HG03039 (cell line): Measurements from ENCODE around the gene DPYD.

Experiments
- ATAC-seq: cut with Tn5 transposase; IDR thresholded peaks from one replicate; pipeline ENCODE4 v1.9.1; 2021; ENCODE audit warnings: mild to moderate bottlenecking, moderate library complexity; ENCODE audit not compliant: unreplicated experiment

Gene DPYD

DNA sequence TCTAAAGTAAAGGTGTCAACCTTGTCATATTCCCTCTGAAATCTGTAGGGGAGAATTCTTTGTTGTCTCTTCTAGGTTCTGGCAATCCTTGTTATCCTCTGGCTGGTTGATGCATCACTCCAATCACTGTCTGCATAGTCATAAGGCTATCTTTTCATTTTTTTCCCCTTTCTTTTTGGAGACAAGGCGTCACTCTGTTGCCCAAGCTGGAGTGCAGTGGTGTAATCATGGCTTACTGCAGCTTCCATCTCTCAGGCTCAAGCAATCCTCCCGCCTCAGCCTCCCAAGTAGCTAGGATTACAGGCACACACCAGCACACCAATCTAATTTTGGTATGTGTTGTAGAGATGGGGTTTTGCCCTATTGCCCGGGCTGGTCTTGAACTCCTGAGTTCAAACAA is 12.9 kb downstream of the DPYD start:
- no peak for ATAC-seq

DNA sequence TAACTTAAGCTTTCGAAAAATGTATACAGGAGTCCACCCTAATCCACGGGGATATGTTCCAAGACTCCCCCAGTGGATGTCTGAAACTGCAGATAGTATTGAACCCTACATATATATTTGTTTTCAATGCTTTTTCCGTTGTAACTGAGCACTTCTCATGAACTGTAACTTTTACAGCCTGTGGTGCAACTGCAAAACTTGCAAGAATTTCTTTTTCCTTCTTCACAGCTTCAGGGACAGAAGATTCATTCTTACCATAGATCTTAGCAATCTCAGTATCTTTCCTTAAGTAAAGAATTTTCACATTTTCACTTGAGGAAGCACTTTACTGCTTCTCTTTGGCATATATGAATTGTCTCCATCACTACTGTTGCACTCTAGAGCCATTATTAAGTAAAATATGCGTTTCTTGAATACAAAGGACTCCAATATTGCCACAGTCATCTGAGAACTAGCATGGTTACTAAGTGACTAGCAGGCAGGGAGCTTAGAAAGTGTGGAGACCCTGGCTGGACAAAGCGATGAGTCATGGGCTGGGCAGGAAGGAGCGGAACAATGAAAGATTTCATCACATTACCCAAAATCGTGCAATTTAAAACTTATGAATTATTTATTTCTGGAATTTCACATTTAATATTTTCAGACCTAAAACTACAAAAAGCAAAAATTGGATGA is 14.1 kb downstream of the DPYD start:
- no peak for ATAC-seq

DNA sequence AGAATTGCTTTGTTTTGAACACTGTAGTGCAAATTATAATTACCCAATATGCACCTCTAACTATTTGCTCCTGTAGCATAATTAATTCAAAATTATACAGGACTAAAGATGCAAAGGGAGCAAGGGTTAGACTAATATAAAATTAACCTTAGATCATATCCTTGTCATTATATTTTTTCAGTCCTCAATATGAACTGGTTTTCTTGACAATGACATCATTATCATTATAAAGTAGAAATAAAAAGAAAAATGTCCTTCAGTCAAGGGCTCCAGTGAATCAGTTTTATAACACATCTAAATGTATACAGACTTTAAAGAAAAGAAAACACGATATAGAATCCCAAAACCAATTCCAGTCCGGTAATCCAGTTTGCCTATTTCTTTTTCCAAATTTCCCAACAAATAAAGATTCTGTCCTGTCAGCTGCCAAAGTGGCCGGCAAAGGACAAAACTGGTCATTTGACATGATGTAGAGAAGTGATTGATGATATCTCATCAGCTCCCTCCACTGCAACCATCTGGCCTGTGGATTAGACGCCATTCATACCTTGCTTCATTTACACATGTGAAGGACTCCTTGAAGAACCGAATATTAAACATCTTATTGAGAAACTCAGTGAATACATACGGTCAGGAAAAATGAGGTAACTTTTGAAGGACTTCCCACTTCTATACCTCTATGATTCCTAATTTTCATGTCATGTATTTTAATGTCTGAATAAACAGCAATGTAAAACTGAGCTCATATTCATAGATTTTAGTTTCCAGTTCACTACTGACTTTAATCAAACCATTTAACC is 15.5 kb downstream of the DPYD start:
- no peak for ATAC-seq

DNA sequence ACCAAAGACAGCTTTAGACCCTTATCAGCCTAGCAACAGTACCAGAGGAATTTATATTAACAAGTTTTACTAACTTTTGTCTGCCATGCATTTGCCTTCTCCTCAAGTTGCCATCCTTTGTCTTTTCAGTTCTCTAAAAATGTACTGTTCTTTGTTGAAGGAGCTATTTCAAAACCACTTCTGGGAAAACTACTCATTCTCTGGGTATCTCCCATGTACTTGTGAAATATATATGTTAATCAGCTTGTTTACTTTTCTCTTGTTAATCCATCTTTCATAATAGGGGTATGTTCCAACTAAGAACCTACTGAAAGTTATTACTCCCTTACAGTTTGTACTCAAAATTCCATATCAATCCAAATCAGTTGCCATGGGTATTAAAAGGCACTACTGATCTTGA is 16.3 kb downstream of the DPYD start:
- no peak for ATAC-seq

DNA sequence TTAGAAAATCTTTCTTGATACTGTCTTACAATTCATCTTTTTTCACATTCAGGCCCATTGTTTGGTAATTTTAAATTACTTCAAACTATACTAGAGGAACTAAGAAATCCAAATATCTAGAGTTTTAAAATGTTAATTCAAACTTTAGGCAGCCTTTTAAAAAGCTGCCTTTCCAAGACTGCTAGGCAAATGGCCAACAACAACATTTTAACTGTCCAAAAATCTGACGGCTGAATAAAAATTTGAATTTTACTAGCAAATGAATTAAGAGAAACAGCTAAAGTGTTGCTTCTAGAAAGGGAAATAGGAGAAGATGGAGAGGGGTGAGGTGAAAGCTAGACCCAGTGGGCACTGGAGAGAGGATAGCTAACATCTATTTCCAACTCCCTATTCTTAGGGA is 17.2 kb downstream of the DPYD start:
- no peak for ATAC-seq

DNA sequence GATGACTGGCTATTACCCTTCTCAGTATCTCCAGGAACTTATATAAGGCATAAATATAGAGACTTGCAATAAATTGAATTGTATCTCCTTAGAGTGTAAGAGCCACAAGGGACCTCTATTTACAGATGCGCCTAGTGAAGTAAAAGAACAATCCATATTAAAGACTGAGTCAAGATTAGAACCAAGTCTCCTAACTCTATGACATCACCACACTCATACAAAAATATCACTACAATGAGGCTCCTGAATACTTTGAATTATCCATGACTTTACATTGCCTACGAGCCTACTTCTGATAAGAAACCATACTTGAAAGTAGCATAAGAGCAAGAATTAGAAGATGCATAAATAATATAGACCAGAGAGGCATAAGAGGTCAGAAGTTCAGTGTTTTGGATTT is 18.8 kb downstream of the DPYD start:
- ATAC-seq, result no peak

DNA sequence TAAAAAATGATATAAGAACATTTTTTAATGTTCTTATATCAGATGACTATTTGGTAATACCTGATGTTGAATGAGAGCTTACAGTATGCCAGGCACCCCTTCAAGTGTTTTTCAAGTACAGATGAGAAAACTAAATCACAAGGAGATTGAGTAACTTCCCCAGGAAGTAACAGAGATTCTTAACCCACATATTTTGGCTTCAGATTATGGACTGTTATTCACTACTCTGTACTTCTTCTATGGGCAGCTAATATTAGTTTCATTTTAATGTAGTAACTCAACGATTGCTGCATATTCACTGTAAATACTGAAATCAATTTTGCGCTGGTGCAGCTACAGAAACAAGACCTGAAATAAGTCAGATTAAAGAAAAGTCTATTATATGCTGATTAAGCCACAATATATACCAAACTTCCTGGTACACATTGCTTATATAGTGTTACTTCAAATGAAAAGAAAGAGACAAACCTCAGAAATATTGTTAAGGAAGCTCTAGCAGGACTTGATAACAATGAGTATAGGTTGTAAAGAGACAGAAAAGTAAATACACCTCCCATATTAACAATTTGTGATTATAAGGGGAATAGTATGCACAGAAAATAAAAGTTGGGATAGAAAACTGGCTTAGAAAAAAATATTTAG is 19.7 kb downstream of the DPYD start:
- ATAC-seq, result no peak

DNA sequence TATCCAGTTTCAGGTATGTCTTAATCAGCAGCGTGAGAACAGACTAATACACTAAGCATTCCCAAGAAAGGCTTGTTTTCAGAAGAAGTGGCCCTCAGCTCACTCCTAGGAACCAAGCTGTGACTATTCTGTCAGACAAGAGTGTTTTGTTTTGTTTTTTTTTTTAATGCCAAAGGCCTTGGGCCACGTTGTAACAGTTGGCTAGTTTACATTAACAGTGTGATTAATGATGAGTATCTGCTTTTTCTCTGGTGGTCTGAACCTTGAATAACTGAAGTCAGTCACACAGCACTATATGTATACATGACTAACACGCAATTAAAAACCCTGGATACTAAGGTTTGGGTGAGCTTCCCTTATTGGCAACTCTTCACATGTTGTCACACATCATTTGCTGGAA is 21.9 kb downstream of the DPYD start:
- no peak for ATAC-seq

DNA sequence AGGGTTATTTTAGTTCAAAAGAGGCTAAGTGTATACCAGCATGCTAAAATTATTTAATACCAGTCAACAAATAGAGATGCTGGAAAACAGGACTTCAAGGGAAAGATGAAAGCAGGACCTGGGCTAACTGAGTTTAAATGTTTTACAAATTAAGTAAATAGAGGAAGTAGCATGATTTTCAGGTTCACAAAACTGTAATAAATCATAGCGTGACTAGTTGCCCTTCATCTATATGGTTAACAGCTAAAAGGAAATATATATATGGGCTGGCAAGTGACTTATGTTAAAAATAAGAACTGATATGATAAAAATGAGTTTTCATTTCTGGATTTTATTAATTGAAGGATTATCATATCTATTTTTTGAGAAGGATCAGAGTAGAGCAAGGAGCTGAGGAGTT is 25.6 kb downstream of the DPYD start:
- no peak for ATAC-seq

DNA sequence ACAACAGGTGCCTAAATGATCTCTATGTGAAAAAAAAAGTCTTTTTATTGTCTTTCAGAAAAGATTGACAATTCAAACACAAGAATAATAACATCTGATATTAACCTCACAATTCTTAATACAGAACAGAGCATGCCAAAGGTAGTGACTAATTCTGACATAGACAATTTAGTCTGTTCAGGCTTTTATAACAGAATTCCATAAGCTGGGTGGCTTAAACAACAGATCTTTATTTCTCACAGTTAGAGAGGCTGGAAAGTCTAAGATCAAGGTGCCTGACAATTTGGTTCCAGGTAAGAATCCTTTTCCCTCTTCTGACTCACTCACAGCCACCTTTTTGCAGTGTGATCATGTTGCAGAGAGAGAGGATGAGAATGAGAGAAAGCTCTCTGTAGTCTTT is 27.0 kb downstream of the DPYD start:
- no peak for ATAC-seq

DNA sequence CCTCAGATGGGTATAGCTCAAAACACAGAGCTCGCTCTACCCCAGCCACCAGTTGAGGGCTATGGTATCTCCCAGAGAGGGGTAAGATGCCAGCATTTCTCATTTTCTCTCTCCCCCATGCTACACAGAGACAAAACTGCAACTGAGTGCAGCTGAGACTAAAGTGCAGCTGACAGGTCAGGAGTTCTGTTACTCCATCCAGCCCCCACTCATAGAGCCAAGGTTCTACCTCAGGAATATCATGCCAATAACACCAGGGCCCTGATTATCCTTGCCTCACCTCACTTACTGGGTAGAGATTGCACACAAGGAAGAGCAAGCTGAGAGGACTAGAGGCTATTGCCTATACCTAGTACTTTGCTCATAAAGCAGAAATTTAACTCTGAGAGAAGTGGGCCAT is 34.6 kb downstream of the DPYD start:
- ATAC-seq, result no peak

DNA sequence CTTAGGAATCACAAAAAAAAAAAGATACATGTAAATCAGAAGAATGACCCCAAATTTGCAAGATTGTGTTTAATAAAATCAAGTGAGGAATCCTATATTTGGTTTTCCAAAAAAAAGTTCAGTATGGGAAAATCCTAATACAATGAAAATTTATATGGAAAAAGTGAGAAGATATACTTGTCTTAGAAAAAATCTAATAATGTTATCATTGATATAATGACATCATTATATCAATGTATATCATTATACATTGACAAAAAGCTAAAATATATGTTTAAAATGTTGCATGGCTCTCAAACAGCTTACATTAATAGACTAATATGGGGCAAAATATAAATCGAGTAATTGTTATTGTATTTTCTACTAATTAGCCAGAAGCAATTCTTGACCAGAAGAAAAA is 37.0 kb downstream of the DPYD start:
- no peak for ATAC-seq

DNA sequence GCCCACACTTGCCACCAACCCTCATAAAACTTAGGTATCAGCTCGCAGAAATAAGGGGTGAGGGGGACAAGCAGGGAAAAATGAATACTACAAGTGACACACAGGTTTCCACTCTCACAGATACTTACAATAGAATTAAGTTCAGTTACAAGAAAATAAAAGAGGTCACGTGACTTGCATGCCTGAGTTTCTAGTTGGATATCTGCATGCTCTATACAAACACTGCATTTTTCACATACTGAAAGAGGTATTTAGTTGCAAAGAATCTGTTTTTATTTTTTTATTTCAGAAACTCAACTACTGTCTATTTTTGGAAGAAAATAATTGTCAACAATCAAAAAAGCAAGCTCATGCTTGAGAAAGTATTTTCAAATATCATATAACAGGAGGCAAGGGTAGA is 43.5 kb downstream of the DPYD start:
- ATAC-seq, result no peak

DNA sequence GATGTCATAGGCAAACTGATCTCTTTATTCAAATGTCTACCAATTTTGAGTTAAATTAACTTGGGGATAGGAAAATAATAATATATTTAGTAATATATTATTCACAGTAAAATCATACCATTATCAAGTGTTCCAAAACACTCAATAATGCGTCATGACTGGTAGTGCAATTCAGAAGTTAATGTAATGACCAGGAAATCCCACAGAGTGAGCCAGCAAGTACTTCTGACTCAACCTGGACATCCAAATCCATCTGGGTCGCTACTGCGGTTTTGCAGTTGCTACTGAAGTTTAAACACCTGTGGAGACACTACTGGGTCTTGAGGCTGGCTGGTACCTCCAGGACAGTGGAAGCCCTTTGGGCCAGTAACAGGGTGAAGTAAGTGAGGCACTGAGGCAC is 44.8 kb downstream of the DPYD start:
- ATAC-seq, result no peak

DNA sequence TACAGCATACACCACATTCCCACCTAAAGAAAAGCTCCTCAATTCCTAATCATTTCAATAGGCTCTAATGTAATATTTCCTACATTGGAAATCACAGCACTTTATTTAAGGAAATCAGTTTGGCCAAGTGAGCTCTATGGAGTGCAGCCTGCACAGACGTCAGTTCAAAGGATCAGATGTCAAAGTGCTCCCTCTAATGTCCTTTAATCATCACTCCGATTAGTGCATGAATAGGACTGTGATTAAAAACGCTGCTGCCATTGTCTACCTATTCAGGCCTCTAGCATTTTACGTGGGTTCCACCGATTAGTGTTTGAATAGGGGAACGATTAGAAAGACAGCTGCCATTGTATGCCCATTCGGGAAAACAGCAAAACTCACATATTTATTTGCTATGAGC is 50.2 kb downstream of the DPYD start:
- ATAC-seq, result no peak

DNA sequence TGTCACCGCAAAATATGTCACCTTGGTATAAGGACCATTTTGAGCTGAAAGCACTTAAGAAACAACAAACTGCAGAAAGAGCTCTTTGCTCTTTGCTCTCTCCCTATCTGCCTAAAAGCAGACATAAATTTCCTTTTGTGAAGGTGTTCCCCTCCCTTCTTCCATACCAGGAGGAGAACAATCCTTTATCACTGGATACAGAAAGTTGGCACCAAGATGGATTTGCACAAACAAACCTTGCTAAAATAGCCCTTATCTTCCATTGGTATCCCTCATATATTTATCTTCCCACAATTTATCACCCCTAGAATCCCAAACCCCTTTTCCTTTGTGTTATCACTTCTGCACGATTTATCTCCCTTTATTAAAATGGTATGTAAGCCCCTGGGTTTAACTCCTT is 51.4 kb downstream of the DPYD start:
- no peak for ATAC-seq

DNA sequence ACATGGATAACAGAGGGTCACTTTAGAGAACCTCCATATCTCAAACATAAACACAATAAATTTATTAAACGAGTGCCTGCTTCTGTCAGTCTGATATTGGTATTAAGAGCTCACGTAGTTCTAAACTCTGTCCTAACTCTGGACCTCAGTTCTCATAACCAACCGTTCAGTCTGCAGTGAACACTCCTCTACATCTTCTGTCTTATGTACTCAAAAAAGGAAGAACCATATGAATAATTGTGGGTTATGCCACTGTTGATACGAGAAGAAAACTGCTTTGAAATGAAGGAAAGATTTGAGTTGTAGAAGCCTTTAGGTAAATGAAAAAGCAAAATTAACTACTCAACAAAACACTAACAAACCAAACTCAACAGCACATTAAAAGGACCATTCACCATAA is 53.7 kb downstream of the DPYD start:
- no peak for ATAC-seq

DNA sequence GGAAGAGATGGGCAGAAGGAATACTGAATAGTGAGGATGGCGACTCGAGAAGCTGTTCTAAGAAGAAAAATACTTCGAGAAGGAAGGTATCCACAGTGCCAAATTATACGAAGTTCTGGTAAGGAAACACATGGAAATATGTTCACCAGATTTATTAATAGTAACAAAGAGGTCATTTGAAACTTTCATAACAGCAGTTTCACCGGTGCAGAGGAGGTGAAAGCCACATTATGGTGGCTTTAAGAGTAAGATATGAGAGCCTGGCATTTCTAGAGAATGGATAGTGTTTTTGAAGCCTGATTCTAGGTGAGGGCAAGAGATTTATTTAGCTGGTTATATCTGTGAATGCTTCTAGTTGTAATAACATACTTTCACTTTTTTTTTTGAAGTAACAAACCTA is 56.2 kb downstream of the DPYD start:
- ATAC-seq, result no peak

DNA sequence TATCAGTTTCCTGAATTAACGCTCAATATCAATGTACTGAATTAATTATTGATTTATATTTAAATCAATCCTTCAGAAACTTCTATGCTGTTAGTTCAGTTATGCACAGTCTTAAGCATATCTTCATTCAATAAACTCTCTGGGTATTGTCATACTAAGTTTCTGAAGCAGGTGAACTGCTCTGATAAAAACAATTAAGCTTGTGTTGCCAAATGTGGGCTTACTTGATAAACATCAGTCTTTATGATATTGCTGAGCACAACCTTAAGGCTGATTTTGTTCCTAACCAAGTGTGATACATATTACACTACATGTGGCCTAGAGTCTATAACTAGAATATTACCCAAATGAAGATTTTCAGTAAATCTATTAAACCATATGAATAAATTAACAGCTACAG is 67.6 kb downstream of the DPYD start:
- no peak for ATAC-seq

DNA sequence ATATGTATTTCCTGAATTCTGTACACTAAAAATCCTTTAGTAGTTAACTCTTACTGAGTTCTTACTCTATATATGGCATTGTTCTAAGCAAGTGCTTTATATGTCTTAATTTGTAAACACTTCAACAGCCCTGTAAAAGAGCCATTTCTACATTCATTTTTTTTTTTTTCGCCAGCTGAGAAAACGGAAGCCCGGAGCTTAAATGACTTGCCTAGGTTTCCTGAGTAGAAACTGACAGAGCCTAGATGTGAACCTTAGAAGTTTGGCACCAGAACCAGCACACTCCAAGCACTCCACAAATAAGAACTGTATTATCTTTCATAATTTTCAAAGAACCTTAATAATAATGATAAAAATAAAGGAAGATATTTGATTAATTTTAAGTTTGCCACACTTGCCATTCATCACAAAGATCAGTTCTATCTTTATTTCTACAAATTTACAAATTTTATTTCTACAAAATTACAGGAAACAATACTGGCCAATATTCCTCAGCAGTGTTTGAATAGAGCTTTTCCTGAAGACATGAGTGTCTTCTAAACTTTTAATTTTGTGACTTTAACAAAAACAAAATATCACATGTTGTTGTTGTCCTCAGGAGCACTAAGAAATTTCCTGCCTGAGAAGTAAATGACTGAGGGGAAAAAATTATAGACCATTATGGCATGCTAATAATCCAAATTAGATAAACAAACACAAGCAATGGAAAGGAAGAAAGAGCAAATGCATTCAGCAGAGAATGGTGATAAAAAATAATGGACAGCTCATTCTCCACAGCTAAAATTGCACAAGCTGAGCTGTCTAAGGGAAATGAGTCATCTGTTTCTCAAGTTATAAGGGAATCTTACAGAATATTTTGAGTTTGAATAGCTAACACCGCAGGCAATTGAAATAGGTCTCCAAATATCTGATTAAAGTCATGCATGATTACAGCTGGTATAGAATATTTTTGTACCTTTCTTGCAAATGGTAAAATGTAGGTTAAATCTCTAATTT is 71.2 kb downstream of the DPYD start:
- ATAC-seq, result peak; percentile 39

DNA sequence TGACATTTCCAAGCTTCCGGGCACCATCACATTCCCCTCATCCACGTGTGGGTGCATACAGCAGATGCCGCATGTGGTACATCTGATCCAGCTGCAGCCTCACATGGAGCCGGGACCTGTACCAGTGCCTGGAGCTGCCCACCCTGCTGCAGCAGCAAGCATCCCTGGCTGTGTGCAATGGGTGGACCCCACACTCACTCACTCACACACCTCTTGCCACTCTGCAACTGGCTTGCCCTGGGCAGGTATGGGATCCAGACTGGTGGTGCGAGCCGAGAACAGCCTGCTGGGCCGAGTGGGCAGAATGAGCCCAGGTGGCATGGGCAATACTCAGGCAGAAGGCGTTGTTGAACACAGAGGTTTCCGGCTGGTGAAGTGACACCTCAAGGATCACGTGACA is 75.0 kb downstream of the DPYD start:
- ATAC-seq, result no peak
